Measurements from ENCODE around the gene PLEKHA6.

PLEKHA6 gene

DNA sequence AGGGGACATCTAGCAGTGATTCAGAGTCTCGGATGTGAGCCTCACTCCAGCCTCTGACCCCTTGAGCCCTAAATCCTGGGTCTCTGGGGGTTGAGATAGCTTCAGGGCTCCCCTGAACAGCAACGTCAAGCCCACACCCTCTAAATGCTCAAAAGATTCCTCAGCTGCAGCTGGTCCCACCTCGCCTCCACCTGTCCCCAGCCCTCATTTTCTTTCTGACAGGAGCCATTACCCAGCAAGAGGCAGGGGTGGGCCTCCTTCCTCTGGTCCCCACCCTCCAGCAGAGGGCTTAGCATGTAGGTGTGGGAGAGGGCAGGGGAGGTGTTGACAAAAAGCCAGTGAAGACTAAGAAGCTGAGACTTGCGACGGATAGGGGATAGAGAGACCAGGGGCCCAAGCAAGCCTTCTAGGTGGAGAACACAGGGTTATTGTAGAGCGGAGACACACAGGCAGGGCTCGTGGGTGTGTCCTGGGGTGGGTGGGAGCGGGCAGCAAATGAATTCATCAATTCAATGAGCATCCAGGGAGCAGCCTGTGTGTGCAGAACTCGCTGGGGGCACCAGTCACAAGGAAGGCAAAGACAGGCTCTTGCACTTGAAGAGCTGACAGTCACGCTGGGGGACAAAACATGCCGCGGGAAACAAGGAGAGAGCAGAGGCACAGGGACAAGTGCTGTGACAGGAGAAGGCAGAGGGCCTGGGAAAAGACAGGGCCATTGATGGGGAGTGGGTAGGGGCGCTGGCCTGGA is 97.0 kb downstream of the PLEKHA6 start:
- no peak for DNase-seq (ENCODE audit: low read depth)

DNA sequence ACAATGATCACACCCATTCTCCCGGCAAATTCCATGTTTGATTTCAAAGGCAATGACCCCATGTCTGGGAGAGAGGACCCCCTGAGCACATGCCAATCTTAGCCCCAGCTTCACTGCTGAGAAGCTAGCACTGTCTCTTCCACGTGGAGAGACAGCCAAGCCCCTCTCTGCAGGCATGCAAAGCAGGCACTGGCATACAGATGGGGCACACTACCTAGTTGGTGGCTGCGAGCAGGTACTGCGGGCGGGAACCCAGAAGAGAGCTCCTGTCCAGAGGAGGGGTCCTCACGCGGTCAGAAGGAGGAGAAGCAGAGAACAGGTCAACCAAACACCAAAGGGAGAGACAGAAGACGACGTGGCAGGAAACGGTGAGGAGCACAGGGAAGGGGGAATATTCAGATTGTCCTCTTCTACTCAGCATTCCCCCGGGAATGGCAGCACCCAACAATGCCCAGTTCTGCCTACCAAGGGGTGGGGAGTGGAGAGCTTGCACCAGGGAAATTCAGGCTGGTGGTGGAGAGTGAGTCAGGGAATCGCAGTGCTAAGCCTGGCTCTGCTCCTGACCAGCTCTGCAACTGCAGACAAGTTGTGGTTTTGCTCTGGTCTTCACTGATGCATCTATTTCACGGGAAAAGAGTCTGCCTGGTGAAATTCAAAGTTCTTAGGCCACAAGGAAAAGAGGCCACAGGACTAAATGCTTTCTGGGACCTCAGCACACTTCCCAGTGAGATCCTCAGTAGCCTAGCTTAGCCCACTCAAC is 97.8 kb downstream of the PLEKHA6 start:
- no peak for DNase-seq (ENCODE audit: low read depth)

DNA sequence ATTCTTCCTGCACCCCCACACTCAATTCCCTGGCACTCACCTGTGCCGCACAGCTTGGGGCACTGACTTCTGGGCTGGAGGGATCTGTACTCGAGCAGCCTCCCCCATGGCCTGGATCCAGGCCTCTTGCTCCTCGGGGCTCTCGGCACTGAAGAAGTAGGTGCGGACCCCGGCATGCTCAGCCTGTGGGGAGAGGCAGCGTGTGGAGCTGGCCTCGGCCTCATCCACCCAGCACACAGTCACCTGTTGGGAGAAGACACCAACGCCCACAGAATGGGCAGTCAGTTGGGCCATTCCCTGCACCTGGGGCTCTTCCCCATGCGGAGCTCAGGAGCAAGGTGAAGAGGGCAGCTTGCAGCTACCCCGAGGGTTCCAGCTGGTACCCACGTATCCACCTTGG is 98.5 kb downstream of the PLEKHA6 start:
- DNase-seq (ENCODE audit: low read depth): no peak

DNA sequence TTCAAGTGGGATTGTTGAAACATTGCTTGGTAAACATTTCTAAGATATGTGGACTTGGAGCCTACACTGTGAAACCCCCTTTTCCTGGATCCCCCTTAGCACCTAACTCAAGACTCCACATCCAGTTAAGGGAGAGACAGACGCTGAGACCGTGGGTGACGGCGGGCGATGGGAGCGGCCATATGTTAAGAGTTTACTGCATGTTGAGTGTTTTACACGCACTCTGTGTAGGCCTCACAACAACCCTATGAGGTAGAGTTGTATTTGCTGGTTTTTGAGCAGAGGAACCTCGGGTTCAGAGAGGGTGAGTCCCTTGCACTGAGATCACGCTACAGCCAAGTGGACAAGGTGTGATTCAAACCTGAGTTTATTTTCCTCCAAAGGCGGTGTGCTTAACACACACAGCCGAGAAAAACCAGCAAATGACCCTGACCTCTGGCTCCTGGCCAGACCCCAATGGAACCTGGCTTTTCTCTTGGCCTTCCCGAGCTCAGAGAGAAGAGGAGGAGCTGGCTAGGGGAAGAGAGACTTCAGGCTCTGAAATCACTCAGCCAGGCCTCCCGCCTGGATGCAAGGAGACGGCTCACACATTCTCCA is 99.0 kb downstream of the PLEKHA6 start:
- DNase-seq (ENCODE audit: low read depth): no peak

DNA sequence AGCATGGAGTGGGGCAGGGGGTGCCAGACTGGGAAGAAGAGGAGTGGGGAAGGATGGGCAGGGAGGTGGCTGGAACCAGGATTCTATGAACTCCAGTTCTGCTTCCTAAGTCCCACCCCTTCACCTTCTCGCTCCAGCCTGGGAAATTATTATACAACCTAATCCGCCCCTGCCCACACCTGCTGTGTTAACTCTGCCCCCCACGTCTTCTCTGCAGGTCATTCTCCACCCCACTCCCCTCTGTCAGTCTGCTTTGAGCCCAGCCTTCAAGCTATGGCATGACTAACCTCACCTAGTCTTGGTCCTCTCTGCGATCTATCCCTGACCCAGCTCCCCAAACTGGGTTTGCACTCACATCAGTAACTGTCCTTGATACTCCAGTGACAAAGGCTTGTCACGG is 99.9 kb downstream of the PLEKHA6 start:
- no peak for DNase-seq (ENCODE audit: low read depth)

DNA sequence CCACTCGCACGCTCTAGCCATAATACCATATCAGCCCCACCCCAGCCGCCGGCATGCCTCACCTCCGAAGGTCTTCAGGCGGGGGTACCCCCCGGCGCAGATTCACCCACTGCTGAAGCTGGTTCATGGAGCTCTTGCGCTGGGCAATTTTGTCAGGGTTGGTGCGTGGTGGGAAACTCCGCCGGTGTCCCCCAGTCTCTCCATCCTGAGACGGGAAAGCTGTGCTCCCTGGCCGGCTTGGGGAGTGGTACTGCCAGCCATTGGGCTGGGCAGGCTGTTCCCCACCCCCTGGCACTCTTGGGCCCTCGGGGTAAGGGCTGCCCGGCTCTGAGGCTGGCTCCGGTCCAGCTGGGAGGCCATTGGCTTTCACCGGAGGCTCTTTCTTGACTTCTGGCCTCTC is 100.5 kb downstream of the PLEKHA6 start:
- no peak for DNase-seq (ENCODE audit: low read depth)

DNA sequence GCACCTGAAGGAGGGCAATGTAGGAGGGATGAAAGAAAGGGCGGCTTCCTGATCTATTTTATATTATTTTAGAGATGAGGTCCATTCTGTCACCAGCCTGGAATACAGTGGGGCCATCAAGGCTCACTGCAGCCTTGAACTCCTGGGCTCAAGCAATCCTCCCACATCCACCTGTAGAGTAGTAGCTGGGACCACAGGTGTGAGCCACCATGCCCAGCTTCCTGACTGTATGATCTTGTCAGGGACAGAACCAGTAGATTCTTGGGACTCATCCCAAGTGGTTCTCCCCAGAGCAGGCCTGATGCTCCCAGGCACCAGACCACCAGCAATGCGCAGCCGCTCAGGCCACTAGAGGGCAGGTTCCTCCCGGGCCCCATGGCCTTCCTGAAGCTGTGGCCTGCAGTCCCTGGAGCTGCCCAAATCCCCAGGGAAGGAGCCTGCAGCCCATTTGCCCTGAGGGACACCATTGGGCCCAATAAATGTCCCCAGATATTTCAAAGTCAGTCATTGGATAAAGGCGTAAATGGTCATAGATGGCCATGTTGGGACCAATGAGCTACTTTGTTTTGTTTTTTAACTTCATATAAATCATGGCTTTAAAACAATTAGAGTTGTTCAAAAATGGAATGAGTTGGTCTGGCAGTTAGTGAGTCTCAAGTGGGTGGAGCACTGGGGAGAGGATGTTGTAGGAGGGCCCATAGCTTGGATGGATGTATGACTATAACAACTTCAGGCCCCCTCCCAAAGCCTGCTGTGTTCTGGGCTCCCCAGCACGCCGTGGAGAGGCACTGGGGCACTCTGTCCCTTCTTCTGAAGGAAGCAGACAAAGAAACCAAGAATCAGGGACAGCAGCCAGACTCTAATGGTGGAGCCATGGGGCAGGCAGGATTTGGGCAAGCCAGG is 101.3 kb downstream of the PLEKHA6 start:
- DNase-seq (ENCODE audit: low read depth): no peak

DNA sequence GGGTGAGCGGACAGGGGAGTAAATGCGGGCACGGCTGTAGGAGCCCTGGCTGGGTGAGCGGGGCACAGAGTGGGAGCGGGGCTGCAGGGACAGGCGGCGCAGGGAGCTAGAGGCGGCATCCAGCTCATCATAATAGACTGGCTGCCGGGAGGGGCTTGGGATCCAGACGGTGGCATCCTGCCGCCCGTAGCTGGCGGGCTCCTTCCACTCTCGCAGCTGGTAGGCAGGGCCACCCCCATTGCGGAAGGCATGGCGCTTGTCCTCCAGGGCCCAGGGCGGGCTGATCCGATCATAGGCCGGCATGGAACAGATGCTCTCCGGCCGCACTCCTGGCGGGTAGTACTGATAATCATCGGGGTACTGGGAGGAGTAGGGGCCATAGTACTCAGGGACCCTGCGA is 102.3 kb downstream of the PLEKHA6 start:
- no peak for DNase-seq (ENCODE audit: low read depth)

DNA sequence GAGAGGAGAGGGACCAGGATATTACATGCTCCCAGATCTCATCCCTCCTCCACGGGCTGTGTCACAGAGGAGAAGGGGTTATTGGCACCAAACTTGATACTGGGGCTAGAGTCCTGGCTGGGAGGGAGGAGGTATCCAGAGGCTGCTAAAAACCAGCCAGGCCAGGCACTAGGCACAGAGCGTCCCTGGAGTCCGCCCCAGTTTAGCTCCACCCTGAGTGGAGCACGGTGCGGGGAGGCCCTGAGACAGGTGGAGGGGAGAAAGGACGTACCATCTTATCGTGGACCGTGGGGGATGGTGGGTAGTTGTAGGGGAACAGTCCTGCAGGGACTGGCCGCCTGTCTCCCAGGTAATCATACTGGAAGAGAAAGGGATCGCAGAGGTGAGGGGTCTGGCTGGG is 103.2 kb downstream of the PLEKHA6 start:
- no peak for DNase-seq (ENCODE audit: low read depth)

DNA sequence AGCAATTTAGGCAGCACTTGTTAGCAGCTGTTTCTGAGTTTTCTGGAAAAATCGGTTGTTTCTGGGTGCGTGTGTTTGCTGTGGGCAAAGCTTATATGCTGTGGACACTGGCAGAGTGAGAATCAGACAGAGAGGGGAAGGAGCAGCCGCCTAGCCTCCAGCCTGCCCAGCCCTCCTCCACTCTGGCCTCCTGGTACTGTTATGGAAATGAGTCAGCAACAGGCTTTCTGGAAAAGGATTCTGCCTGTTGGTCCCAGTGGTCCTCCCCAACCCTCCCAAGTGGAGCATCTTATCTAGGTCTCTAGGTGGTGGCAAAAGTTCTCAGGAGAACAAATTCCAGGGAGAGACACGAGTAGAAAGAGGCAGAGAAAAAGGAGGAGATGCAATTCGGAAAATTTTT is 103.8 kb downstream of the PLEKHA6 start:
- no peak for DNase-seq (ENCODE audit: low read depth)

DNA sequence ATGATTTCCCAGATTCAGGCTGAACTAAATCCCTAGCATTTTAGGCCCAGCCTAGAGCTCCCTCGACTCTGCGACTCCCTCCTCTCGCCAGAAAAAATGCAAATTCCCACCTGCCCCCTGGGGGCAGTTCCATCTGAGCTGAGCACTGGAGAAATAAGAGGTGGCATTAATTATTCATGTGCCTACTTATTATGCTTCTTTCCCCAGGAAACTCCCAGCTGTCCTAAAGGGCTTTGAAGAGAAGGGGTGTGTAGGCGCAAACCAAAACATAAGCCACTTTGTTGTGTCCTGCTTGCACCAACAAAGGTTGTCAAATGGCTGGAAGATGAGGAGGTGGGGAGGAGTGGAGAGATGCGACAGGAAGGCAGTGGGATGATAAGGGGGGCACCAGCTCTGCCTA is 104.5 kb downstream of the PLEKHA6 start:
- no peak for DNase-seq (ENCODE audit: low read depth)

DNA sequence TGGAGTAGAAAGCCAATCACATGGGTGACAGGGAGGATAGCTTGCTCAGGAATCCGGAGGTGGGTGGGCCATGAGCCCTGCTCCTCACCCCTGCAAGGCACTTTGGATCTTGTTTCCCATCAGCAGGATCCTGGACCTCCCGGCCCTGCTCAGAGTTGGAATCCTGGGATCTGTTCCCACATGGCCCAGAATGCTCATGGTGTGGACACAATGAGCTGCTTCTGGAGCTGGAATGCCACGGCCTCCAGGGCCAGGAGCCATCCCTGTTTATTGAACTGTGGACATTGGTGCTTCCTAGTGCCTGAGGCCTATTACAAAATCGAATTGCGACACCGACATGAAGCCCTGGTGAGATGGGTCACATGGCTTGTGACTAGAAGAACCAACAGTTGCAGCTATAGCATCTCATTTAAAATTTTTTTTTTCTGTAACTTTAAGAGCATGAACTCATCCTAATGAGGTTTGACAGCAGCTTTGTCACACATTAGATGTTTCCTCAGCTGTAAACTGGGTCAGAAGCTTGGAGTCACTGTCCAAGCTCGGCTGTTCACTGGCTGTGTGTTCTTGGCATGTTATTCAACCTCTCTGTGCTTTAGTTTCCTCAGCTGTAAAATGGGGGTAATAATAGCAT is 105.6 kb downstream of the PLEKHA6 start:
- no peak for DNase-seq (ENCODE audit: low read depth)

DNA sequence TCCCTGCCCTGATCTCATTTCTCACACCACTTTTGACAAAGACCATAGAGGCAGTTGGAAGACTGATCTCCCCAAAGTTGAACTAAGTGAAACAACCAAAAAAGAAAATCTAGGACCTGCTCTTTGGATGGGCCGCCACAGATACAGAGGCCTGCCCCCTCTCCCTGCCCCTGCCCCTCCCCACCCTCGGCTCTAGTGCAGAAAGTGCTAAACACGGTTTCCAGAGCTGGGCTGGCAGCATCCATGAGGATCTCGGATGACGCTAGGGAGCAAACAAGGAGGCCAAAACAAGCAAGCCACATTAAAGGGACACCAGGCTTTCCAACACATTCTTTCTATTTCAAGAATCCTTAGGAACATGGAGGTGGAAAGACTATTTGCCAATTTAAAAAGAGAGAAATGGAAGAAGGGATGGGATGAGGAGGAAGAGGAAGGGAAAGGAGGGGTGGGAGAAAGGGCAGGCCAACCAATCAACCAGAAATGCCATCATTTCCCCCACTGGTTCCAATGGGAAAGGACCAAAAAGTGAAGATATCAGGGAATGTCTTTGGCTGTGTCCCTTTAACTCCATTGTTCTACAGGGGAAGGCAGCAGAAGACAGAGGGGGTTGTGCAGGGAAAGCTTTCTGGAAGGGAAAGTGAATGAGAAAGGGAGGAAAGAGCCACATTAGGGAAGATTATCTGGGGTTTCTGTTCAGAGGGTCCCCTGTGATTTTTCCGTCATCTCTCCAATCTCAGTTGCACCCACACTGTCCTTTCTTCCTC is 107.6 kb downstream of the PLEKHA6 start:
- DNase-seq (ENCODE audit: low read depth): no peak

DNA sequence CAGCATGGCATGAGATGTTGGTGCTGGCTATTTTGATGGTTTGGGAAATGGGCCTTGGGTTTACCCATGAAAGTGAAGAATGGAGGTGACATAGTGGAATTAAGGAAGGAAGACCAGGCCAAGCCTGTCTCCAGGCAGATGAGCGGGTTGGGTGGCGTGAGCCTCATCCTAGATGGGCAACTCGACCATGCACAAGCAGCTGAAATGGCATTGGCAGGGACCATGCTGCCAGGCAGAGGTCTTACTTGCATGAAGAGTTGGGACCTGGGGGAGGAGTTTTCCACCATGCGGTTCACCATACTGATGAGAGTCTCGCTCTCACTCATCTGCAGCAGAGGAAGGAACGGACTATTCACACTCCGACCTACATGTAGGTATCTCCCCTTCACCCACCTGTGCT is 108.4 kb downstream of the PLEKHA6 start:
- no peak for DNase-seq (ENCODE audit: low read depth)

DNA sequence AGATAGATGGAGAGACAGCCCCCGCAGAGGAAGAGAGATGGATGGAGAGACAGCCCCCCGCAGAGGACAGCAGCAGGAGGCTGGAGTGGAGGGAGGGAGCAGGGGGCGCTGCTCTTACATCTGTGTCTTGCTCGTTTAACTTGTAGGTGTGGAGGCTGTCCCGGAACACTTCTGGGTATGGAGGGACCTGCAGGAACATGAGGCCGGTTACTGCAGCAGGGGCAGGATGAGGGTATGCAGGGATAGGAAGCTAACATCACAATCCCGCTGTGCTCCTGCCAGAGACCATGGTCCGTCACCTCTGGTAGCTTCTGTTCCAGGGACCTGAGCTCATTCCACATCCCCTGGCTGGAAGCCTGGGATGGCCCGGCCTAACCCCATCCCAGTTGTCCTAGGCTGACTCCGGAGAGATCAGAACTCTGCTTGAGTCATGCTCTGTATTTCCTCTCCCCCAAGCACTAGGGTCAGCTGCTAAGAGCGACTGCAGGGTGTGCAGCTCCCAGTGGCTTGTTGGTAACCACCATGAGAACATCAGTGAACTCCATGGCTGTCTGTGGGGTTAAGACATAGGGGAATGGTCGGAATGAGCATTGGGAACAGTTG is 109.2 kb downstream of the PLEKHA6 start:
- no peak for DNase-seq (ENCODE audit: low read depth)

DNA sequence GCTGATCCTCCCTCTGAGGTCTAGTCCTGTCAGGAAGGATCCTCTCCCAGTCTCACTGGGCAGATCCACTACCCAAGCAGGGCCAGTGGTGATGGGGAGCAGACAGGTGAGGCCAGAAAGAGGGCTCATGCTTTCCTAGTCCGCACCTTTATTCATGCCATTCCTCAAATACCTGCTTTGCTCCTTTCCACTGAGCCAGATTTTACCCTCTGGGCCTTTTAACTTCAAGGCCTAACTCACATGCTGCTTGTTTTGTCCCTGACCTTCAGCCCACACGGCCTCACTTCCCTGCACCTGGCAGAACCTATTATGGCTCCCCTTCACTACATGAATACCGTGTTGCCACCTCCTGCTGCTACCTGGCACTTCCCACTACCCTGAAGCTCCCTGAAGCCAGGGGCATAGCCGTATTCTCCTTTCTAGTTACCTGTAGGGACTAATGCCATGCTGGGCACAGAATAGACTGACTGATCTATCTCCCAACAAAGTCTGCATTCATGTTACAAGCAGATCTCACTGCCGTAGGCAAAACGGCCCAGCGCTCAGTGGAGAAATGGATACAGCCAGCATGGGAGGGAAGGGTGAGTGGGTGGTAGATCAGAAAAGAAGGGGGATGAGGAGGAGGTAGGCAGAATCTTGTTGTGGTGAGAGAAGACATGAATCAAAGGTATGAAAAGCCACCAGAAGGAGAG is 109.8 kb downstream of the PLEKHA6 start:
- DNase-seq (ENCODE audit: low read depth): no peak

DNA sequence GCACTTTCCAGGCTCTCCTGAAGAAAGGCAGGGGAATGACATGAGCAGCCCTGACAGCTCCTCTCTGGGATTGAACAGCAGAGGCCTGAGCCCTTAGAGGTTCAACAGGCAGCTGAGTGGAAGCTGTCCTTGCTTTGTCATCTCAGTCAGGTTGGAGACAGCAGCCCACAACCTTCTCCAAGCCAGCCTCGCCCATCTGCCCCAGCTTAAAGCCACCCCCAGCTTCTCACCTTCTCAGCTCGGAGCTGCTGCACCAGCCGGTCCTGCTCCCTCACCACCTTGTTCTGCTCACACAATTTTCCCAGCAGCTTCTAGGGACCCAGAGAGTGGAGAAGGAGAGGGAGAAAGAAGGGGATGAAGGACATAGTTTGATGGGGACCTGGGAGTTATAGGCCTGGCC is 110.8 kb downstream of the PLEKHA6 start:
- DNase-seq (ENCODE audit: low read depth): no peak

DNA sequence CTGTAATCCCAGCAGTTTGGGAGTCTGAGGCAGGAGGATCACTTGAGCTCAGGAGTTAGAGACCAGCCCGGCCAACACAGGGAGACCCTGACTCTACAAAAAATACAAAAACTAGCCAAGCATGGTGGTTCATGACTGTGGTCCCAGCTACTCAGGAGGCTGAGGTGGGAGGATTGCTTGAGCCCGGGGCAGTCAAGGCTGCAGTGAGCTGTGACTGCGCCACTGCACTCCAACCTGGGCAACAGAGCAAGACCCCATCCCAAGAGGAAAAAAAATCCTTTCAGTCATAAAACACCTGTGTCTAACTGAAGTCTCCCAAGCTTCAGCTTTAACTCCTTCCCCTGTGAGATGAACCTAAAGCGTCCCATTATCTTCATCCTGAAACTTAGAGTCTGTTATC is 112.9 kb downstream of the PLEKHA6 start:
- DNase-seq (ENCODE audit: low read depth): no peak

DNA sequence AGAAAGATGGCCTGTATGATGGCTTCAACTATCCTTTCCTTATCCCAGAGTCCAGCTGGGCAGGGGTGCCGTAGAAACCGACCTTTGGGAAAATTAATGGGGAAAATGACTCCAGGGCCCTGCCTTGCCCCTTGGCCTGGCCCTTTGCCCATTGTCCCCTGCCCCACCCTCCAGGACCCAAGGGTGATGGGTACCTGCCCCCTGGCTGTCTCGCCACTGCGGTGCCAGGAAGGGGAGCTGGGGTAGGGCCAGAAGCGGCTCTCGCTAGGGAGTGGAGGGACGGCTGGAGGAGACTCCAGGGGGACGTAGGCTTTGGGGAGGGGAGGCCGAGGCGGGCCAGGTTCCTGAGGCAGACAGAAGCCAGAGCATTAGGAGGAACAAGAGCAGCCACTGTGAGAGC is 116.8 kb downstream of the PLEKHA6 start:
- no peak for DNase-seq (ENCODE audit: low read depth)

DNA sequence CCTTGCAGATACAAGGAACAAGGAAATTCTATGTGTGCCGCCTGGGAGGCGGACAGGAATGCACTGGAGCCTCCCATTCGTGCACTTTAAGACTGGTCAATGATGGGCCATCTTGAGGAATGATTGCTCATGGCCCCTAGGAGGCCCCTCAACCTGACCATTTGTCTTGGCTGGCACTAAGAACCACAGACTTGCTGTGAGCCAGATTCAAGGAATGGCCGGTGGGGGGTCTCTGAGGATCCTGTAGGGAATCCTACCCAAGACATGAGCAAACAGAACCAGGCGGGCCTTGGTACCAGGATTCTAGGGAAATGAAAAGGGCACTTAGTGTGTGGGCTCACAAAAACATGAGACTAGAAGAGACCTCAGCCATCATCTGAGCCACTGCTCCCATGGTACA is 117.8 kb downstream of the PLEKHA6 start:
- no peak for DNase-seq (ENCODE audit: low read depth)

Measured in T follicular helper cell (primary cell).